ENCODE data around the gene TASOR2. TPM values are rescaled to one million over a fixed set of nuclear protein-coding genes. Genes with fewer than 3 reads are reported as not detected.

The TASOR2 gene, protein sequence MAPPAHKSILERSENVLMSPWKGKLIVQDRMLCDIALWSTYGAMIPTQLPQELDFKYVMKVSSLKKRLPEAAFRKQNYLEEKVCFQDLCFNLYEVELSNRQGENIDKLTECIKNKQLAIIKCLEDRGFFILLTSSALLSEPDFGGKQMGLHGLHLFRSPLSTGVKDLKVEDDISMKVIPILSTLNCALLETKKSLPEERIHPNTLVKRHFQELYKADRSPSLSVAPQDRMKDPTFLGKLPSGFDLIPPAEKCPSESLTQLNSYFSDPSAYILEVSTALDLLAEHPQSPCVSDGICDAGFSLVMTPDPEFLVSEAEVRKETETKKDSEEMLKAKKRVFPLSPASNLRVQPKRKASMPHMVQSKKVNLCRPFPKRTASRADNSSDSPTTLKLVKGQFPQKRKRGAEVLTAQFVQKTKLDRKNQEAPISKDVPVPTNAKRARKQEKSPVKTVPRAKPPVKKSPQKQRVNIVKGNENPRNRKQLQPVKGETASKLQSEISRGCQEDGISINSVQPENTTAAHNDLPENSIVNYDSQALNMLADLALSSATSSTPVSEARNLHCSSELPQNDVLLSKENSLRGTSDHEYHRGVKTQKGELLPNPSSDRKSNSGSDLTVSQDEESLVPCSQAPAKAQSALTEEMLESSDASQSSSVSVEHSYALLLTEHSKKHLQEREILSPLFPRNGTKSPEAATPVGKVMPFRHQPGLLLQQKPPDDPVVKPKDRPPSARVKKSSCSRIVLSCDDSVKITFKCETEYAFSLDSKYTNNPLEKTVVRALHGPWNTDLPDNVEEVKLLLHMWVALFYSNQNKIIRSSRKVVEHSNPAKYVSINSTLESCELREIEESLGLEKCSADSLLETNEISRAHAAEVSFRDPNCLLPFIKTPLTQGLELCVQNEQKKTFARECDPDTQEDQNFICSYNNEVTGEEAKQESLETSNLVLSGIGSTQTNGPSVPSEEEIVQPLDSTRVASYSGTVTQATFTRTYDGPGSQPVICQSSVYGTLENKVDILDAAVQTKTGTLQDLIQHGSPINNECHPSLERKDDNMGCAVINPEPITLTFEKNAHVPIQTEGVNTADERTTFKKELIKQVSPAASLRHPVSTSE (N-terminal part only)
- 18.9 and 23.7 TPM in 2 replicates for total RNA-seq

DNA sequence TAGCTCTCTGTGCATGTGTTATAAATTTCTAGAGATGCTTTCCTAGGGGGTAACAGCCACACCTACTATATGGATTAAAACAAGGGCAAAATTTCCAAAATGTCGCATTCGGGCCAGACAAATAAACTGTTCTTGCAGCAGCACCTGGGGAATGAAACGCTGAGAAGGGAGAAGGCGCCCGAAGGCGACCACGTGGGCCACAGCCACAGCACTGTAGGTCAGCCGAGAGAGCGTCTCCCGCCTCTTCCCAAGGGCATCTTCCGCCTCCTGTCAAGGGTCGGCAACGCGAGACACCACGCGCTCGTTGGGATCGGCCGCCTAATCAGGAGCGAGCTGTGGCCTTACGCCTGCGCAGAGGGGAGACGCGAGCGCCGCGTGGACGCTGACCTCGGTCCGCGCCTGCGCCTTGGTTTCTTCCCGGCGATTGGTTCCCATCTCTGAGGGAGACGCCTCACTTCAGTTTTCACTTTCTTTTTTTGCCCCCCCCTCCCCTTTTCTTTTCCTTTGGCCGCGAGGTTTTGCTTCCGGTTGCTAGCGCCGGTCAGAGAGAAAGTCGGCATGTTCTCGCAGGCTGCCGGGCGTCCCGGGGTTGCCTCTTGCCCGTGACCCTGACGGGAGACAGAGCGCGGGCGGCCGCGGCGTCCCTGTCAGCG lies at the start of gene TASOR2:
Gene TASOR2, plus strand, starts transcription at position 521 of the 653 bp plus-strand sequence. CDS start 35,805 bp downstream, outside the sequence.

DNA sequence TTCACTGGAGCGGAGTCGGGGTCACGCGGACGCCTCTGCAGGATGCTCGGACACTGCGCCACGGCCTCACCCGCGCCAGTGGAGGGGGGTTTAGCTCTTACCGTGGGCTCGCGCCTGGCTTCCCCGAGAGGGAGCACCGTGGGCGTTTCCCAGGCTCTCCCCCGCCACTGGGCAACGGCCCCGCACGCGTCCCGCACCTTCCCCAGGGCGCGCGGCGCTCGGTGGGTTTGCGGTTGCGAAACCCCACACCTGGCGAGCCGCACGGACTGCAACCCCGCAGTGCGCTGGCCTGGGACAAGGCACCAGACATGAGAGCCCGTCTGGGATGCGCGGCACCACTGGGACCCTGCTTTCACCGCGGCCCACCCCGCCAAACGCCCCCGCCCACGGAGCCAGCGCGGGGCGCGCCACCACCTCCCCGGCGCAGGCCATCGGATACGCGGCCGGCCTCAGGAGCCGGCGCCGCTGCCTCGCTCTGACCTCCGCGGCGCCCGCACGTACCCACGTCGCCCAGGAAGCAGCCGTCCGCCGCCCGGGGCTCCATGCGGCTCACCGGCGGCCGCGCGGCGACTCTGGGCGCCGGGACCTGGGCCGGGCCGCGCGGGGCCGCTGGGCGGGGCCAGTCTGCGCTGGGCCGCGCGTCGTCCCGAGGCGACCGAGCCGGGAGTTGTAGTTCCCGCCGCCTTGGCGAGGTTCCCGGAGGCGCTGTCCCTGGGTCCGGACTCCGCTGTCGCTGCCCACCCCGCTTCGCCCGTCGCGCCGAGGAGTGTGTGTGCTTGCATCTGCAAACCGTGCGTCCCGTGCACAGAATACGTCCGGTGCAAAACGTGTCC lies 18.4 kb upstream of the TASOR2 start, which contains the start of gene ASB13:
Gene ASB13, minus strand, starts transcription at position 588 of the 833 bp plus-strand sequence. Its CDS starts 44 bp downstream, at position 544.

Other genes starting within 250 kb of the TASOR2 start
- not detected in 2 replicates for gene CALML5, start 185.3 kb upstream of the TASOR2 start, total RNA-seq
- not detected in 2 replicates for gene CALML3, start 159.9 kb upstream of the TASOR2 start, total RNA-seq
- gene ASB13, start 18.2 kb upstream of the TASOR2 start, total RNA-seq, result 8.2 and 10.6 TPM in 2 replicates
- gene GDI2, start 128.6 kb downstream of the TASOR2 start, total RNA-seq, result 309 and 351 TPM in 2 replicates
- 4.6 and 5.4 TPM in 2 replicates for gene ANKRD16, start 205.1 kb downstream of the TASOR2 start, total RNA-seq
- 61.5 and 61.7 TPM in 2 replicates for gene FBH1, start 205.4 kb downstream of the TASOR2 start, total RNA-seq